Aorta (tissue), 5 donors: ENCODE data around the gene PROCA1. TPM values are rescaled to one million over a fixed set of nuclear protein-coding genes. Genes with fewer than 3 reads are reported as not detected.

Source experiments
- ATAC-seq: fragments of 200-7000 bp; cut with Tn5 transposase; one replicate; pipeline ENCODE4 v1.9.1; 2022; ENCODE audit warnings: moderate library complexity; ENCODE audit not compliant: low FRiP score
- DNase-seq, 2 donors: peaks; one replicate each; pipeline ENCODE4 v3.0.0-alpha.2; 2020
- H3K27ac ChIP-seq, 2 donors: one replicate each; pipeline ENCODE4 v1.5.1; 2013; ENCODE audit warnings: low read length in 2 of 2, mild to moderate bottlenecking in 2 of 2, moderate library complexity in 2 of 2, control low read depth in 1 of 2, inconsistent platforms in 1 of 2, low read depth in 1 of 2
- H3K27me3 ChIP-seq, 2 donors: one replicate each; pipeline ENCODE4 v1.6.1; 2013; ENCODE audit warnings: control low read depth in 1 of 2, low read length in 1 of 2, mild to moderate bottlenecking in 1 of 2, moderate library complexity in 1 of 2; ENCODE audit not compliant: insufficient read depth in 2 of 2, control insufficient read depth in 1 of 2
- H3K36me3 ChIP-seq, 2 donors: one replicate each; pipeline ENCODE4 v1.6.1; 2013; ENCODE audit warnings: control low read depth in 1 of 2, low read length in 1 of 2, mild to moderate bottlenecking in 1 of 2; ENCODE audit not compliant: insufficient read depth in 2 of 2, control insufficient read depth in 1 of 2
- H3K4me1 ChIP-seq, 2 donors: one replicate each; pipeline ENCODE4 v1.6.1; 2013; ENCODE audit warnings: low read length in 2 of 2, control low read depth in 1 of 2, mild to moderate bottlenecking in 1 of 2, moderate library complexity in 1 of 2; ENCODE audit not compliant: insufficient read depth in 2 of 2, control insufficient read depth in 1 of 2
- H3K4me3 ChIP-seq, 2 donors: one replicate each; pipeline ENCODE4 v1.5.1; 2013; ENCODE audit warnings: low read length in 2 of 2, control low read depth in 1 of 2, mild to moderate bottlenecking in 1 of 2
- H3K9me3 ChIP-seq: one replicate; pipeline ENCODE4 v1.6.1; 2013; ENCODE audit warnings: mild to moderate bottlenecking, low read length; ENCODE audit not compliant: control insufficient read depth
- WGBS, 2 donors: extraction: QIAGEN DNeasy Blood & Tissue Kit; methylation state at CpG; one replicate each; pipeline ENCODE4 v1.1.7; 2013; 5-methylcytosine and 5-hydroxymethylcytosine counted together
- intact Hi-C, 2 donors: fragments of 100-400 bp; cut with DNase I; formaldehyde crosslinking; loops; one replicate each; pipeline versions ENCODE4 v1.14.2 to v1.15.0; 2022
- long read RNA-seq, 2 donors: library from polyadenylated mRNA; unstranded; transcript quantifications; one replicate each; pipeline ENCODE4 v2.0.0, GENCODE V29; 2020 to 2021
- polyA plus RNA-seq, 2 donors: library from polyadenylated mRNA; stranded (reverse); fragments of 200-250 nt; gene quantifications; one replicate each; pipeline ENCODE4 v1.2.3, GENCODE V29; 2013
- total RNA-seq, 2 donors: library from RNA; stranded (reverse); fragmentation: NEBNext Ultra II Directional; extraction: Animal tissue kit (Norgen Biotek cat#: 25700); gene quantifications; one replicate each; pipeline ENCODE4 v1.2.1, GENCODE V29; 2021
- donor health status: healthy with polysubstance abuse.
- donor health status: Bipolar disorder and iron deficiency.
- donor health status: DM: no; HTN: no; CAD: no.
- donor health status: DM: no; HTN: no; CAD: no.
- donor health status: DM: yes; HTN: yes; CAD: no.

PROCA1 gene
- total RNA-seq (1 to 10 TPM in 1 of 2 donors, under 1 TPM in 1; 0.78 to 6.6 TPM), polyA plus RNA-seq (1 to 10 TPM; 5.1 to 5.3 TPM)
- long read RNA-seq, donor 1, partial matches to known transcripts, result 0 of 1 reads
- long read RNA-seq, donor 1, other reads (novel, unspliced or antisense), result 1 of 1 reads
- long read RNA-seq, donor 2, partial matches to known transcripts, result 0 of 1 reads
- long read RNA-seq, donor 2, other reads (novel, unspliced or antisense), result 1 of 1 reads

- DNase-seq (no peak), ATAC-seq (peak; percentile 53)
- no peaks in the 10 kb centered on the region for H3K4me1 ChIP-seq
- no peaks in the 10 kb centered on the region for H3K9me3 ChIP-seq
- WGBS, 2 donors, result 0 to 2% methylated on average over 20 of the region's 20 CpGs
- peak within 1 kb of the TSS in 1 of 2 donors; percentile 75 for H3K27ac ChIP-seq
- H3K36me3 ChIP-seq, result peaks cover 0 to 2% of the 10 kb centered on the region in 2 donors
- peak within 1 kb of the TSS; percentile 1 to 12 for H3K4me3 ChIP-seq
- H3K27me3 ChIP-seq, result no peaks in the 10 kb centered on the region
- intact Hi-C loops, result loop anchor here in 1 of 2 donors (5.0 kb wide), 1 partner anchor 49 kb away; the partner anchor contains the start of genes SDF2 and SUPT6H
These were observed at the start of gene PROCA1 for GRCh38 chr17:28711723-28712031. Gene PROCA1, minus strand, starts transcription at chr17:28711888. Its CDS starts 228 bp downstream, at chr17:28711660.

- 45 to 47% methylated on average over 9 of the region's 9 CpGs for WGBS, 2 donors
- intact Hi-C loops, result loop anchor here (5.0 to 10.0 kb wide), 3 partner anchors 81 to 156 kb away; partner anchors contain the start of genes ERAL1 (in 1 of the 2) and FAM222B (in 1 of the 2)
- DNase-seq (peak in 1 of 2 donors; percentile 80), ATAC-seq (no peak)
- Histone ChIP-seq H3K36me3 (peaks cover 2 to 4% of the 10 kb centered on the region in 2 donors), H3K9me3 (no peaks in the 10 kb centered on the region), H3K4me1 (no peaks in the 10 kb centered on the region), H3K27me3 (no peaks in the 10 kb centered on the region), H3K4me3 (no peak overlapping the region), H3K27ac (no peak overlapping the region)
These were observed 49.2 kb upstream of the PROCA1 start for GRCh38 chr17:28760601-28761562.

- H3K9me3 ChIP-seq, result no peaks in the 10 kb centered on the region
- no peak overlapping the region for H3K4me3 ChIP-seq
- H3K4me1 ChIP-seq, result no peaks in the 10 kb centered on the region
- peaks cover 0 to 4% of the 10 kb centered on the region in 2 donors for H3K36me3 ChIP-seq
- intact Hi-C loops, result no loop called here
- no peaks in the 10 kb centered on the region for H3K27me3 ChIP-seq
- ATAC-seq (peak; percentile 6), DNase-seq (no peak)
- H3K27ac ChIP-seq, result no peak overlapping the region
- WGBS, 2 donors, result 87 to 89% methylated on average over 16 to 18 of the region's 18 CpGs
These were observed 47.7 kb upstream of the PROCA1 start for GRCh38 chr17:28759256-28759865.

- no peak for ATAC-seq
- no peaks in the 10 kb centered on the region for H3K4me1 ChIP-seq
- 94% methylated on average over 32 of the region's 32 CpGs for WGBS, 2 donors
- peak in 1 of 2 donors; percentile 44 for DNase-seq
- H3K27ac ChIP-seq, result no peak overlapping the region
- H3K9me3 ChIP-seq, result no peaks in the 10 kb centered on the region
- no peaks in the 10 kb centered on the region for H3K27me3 ChIP-seq
- H3K36me3 ChIP-seq, result peaks cover 0 to 4% of the 10 kb centered on the region in 2 donors
- intact Hi-C loops, result no loop called here
- no peak overlapping the region for H3K4me3 ChIP-seq
These were observed 46.9 kb upstream of the PROCA1 start for GRCh38 chr17:28758411-28759121.

GRCh38 chr17:28756049-28756804, 44.5 kb upstream of the PROCA1 start:
- ATAC-seq (no peak), DNase-seq (no peak)
- H3K9me3 ChIP-seq, result no peaks in the 10 kb centered on the region
- WGBS, 2 donors, result 74 to 84% methylated on average over 5 of the region's 5 CpGs
- H3K4me1 ChIP-seq, result no peaks in the 10 kb centered on the region
- peaks cover 0 to 4% of the 10 kb centered on the region in 2 donors for H3K36me3 ChIP-seq
- H3K4me3 ChIP-seq, result no peak overlapping the region
- intact Hi-C loops, result no loop called here
- H3K27ac ChIP-seq, result no peak overlapping the region
- no peaks in the 10 kb centered on the region for H3K27me3 ChIP-seq

- Histone ChIP-seq H3K4me1 (no peaks in the 10 kb centered on the region), H3K27ac (no peak overlapping the region), H3K4me3 (no peak overlapping the region), H3K36me3 (peaks cover 0 to 4% of the 10 kb centered on the region in 2 donors), H3K9me3 (no peaks in the 10 kb centered on the region), H3K27me3 (no peaks in the 10 kb centered on the region)
- 69 to 71% methylated on average over 7 of the region's 7 CpGs for WGBS, 2 donors
- peak in 1 of 2 donors; percentile 17 for DNase-seq
- ATAC-seq, result no peak
- intact Hi-C loops, result no loop called here
These were observed 43.8 kb upstream of the PROCA1 start for GRCh38 chr17:28755486-28755885.

GRCh38 chr17:28751600-28752366, 40.1 kb upstream of the PROCA1 start:
- Histone ChIP-seq H3K9me3 (no peaks in the 10 kb centered on the region), H3K4me3 (no peak overlapping the region), H3K27ac (no peak overlapping the region), H3K36me3 (no peaks in the 10 kb centered on the region), H3K4me1 (no peaks in the 10 kb centered on the region), H3K27me3 (no peaks in the 10 kb centered on the region)
- WGBS, 2 donors, result 93 to 94% methylated on average over 10 of the region's 10 CpGs
- intact Hi-C loops, result loop anchor here in 1 of 2 donors (2.0 kb wide), 1 partner anchor 59 kb away; no protein-coding TSS in a partner anchor
- DNase-seq (peak; percentile 11 to 55), ATAC-seq (no peak)
